HepG2 (cell line): ENCODE results near the gene RPL36. TPM values are rescaled to one million over a fixed set of nuclear protein-coding genes. Genes with fewer than 3 reads are reported as not detected.

Experiments
- ATF1 ChIP-seq: IDR thresholded peaks from 2 replicates; pipeline ENCODE4 v1.6.1; 2016; ENCODE audit warnings: mild to moderate bottlenecking, control low read depth
- HHEX ChIP-seq: IDR thresholded peaks from 2 replicates; pipeline ENCODE4 v1.6.1; 2016; ENCODE audit warnings: control low read depth
- KDM5B ChIP-seq: sonication (generic); formaldehyde crosslinking; IDR thresholded peaks from 2 replicates; pipeline ENCODE4 v1.4.0; 2020; ENCODE audit warnings: missing genetic modification reagents, mild to moderate bottlenecking, borderline replicate concordance
- PCBP1 ChIP-seq: fragments of 200-400 bp; formaldehyde crosslinking; IDR thresholded peaks from 2 replicates; pipeline ENCODE4 v1.6.1; 2017; ENCODE audit warnings: mild to moderate bottlenecking, low read depth, low read length, borderline replicate concordance
- TEAD2 ChIP-seq: sonication (generic); formaldehyde crosslinking; IDR thresholded peaks from 2 replicates; pipeline ENCODE4 v1.9.0; 2021; ENCODE audit warnings: missing genetic modification reagents
- ZFP90 ChIP-seq: sonication (generic); formaldehyde crosslinking; IDR thresholded peaks from 2 replicates; pipeline ENCODE4 v1.8.0; 2022; ENCODE audit warnings: missing genetic modification reagents, mild to moderate bottlenecking, inconsistent platforms, borderline replicate concordance
- ZNF567 ChIP-seq: sonication (generic); formaldehyde crosslinking; IDR thresholded peaks from 2 replicates; pipeline ENCODE4 v1.8.1; 2023; ENCODE audit warnings: mild to moderate bottlenecking, missing genetic modification reagents, borderline replicate concordance
- ZNF605 ChIP-seq: sonication (generic); formaldehyde crosslinking; IDR thresholded peaks from 2 replicates; pipeline ENCODE4 v1.8.0; 2022; ENCODE audit warnings: mild to moderate bottlenecking, missing genetic modification reagents
- ZNF737 ChIP-seq: sonication (generic); formaldehyde crosslinking; IDR thresholded peaks from 2 replicates; pipeline ENCODE4 v1.5.0; 2020; ENCODE audit warnings: missing genetic modification reagents, mild to moderate bottlenecking, borderline replicate concordance
- ZNF747 ChIP-seq: sonication (generic); formaldehyde crosslinking; IDR thresholded peaks from 2 replicates; pipeline ENCODE4 v1.8.1; 2023; ENCODE audit warnings: missing genetic modification reagents, mild to moderate bottlenecking, borderline replicate concordance
- ZNF788 ChIP-seq: sonication (generic); formaldehyde crosslinking; IDR thresholded peaks from 2 replicates; pipeline ENCODE4 v1.5.0; 2020; ENCODE audit warnings: mild to moderate bottlenecking, missing genetic modification reagents, borderline replicate concordance
- ZNF839 ChIP-seq: sonication (generic); formaldehyde crosslinking; IDR thresholded peaks from 2 replicates; pipeline ENCODE4 v1.4.0; 2020; ENCODE audit warnings: missing genetic modification reagents, mild to moderate bottlenecking, borderline replicate concordance
- polyA plus RNA-seq, 8 experiments: library from polyadenylated mRNA; depleted of rRNA in 3 of 8; stranded (reverse) in 7 of 8; unstranded in 1 of 8; fragments of >200 nt; fragmentation: Illumina TruSeq in 4 of 8; extraction: Trizol in 4 of 8; gene quantifications; 2 replicates each; pipeline versions ENCODE4 v1.2.1 to v1.2.3, GENCODE V29; 2011 to 2016; ENCODE audit warnings: low read depth in 4 of 8, missing spikeins in 1 of 8, mixed read lengths in 1 of 8; ENCODE audit not compliant: insufficient read depth in 1 of 8
- total RNA-seq, 5 experiments: library from RNA; depleted of rRNA; stranded (reverse); fragments of >200 nt; fragmentation: Illumina TruSeq; extraction: Trizol; gene quantifications; 2 replicates each; pipeline ENCODE4 v1.2.3, GENCODE V29; 2016; ENCODE audit warnings: low read depth in 1 of 5
- TF ChIP-seq, protein P1 (sequence below): sonication (generic); formaldehyde crosslinking; IDR thresholded peaks from 2 replicates; pipeline ENCODE4 v1.4.0; 2020; ENCODE audit warnings: missing genetic modification reagents, borderline replicate concordance
- TF ChIP-seq, protein P2 (sequence below): sonication (generic); formaldehyde crosslinking; IDR thresholded peaks from 2 replicates; pipeline ENCODE4 v1.4.0; 2020; ENCODE audit warnings: missing genetic modification reagents
- TF ChIP-seq, protein P3 (sequence below): sonication (generic); formaldehyde crosslinking; IDR thresholded peaks from 2 replicates; pipeline ENCODE4 v1.5.0; 2020; ENCODE audit warnings: missing genetic modification reagents, mild to moderate bottlenecking, borderline replicate concordance
- TF ChIP-seq, protein P4 (sequence below): sonication (generic); formaldehyde crosslinking; IDR thresholded peaks from 2 replicates; pipeline ENCODE4 v1.8.1; 2022; ENCODE audit warnings: low read depth, mild to moderate bottlenecking, missing genetic modification reagents
- TF ChIP-seq, protein P5 (sequence below): sonication (generic); formaldehyde crosslinking; IDR thresholded peaks from 2 replicates; pipeline ENCODE4 v1.4.0; 2020; ENCODE audit warnings: missing genetic modification reagents, mild to moderate bottlenecking, borderline replicate concordance

Gene RPL36
- total and polyA plus RNA-seq, 2 of the 13 experiments (the other 11 are each of a cell fraction or from before 2014, with no cell fraction given): 706 to 740 TPM

DNA sequence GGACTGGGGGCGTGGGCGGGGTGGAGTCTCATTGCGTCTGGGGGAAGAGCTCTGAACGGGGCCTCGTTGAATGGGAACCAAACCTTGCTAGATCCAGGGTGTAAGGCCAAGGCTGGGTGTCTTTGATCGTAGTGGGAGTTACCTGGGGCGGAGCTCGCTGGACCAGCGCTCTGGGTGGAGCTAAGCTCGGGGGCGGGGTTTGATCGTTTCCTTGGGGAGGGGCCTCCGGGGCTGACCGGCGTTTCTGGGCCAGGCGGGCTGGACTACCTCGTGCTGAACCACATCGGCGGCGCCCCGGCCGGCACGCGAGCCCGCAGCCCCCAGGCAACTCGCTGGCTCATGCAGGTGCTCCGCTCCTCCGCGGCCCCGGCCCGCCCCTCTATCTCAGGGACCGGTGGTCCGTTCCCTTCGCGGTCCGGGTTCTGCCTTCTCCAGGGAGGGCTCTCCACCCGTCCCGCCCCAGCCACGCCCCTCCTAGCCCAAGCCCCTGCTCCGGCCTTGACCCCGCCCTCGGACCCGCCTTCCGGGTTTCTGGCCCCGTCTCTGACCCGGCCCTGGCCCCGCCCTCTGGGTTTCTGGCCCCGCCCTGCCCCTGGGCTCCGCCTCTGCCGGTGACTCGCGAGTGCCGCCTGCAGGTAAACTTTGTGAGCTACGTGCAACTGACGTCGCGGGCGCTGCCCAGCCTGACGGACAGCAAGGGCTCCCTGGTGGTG lies 3.3 kb upstream of the RPL36 start (continued):
- TF ChIP-seq TEAD2 (no peak), ZNF605 (CRISPR knock-in tag) (no peak), ZNF839 (CRISPR knock-in tag) (no peak), ZNF747 (CRISPR knock-in tag) (0 out of 2 replicates have a peak, but pooled peaks have one; percentile 32), ZFP90 (no peak; the same call in 1 of the 2 replicates), ZNF737 (no peak), ZNF567 (CRISPR knock-in tag) (no peak), KDM5B (peak; percentile 21; the same call in 1 of the 2 replicates), ATF1 (CRISPR knock-in tag) (no peak), ZNF788 (CRISPR knock-in tag) (0 out of 2 replicates have a peak, but pooled peaks have one; percentile 18), PCBP1 (0 out of 2 replicates have a peak, but pooled peaks have one; percentile 43), HHEX (CRISPR knock-in tag) (no peak)
- TF ChIP-seq, protein P1, sequence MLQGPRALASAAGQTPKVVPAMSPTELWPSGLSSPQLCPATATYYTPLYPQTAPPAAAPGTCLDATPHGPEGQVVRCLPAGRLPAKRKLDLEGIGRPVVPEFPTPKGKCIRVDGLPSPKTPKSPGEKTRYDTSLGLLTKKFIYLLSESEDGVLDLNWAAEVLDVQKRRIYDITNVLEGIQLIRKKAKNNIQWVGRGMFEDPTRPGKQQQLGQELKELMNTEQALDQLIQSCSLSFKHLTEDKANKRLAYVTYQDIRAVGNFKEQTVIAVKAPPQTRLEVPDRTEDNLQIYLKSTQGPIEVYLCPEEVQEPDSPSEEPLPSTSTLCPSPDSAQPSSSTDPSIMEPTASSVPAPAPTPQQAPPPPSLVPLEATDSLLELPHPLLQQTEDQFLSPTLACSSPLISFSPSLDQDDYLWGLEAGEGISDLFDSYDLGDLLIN (CRISPR knock-in tag): no peak
- TF ChIP-seq, protein P2, sequence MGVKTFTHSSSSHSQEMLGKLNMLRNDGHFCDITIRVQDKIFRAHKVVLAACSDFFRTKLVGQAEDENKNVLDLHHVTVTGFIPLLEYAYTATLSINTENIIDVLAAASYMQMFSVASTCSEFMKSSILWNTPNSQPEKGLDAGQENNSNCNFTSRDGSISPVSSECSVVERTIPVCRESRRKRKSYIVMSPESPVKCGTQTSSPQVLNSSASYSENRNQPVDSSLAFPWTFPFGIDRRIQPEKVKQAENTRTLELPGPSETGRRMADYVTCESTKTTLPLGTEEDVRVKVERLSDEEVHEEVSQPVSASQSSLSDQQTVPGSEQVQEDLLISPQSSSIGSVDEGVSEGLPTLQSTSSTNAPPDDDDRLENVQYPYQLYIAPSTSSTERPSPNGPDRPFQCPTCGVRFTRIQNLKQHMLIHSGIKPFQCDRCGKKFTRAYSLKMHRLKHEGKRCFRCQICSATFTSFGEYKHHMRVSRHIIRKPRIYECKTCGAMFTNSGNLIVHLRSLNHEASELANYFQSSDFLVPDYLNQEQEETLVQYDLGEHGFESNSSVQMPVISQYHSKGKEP: no peak
- TF ChIP-seq, protein P3, sequence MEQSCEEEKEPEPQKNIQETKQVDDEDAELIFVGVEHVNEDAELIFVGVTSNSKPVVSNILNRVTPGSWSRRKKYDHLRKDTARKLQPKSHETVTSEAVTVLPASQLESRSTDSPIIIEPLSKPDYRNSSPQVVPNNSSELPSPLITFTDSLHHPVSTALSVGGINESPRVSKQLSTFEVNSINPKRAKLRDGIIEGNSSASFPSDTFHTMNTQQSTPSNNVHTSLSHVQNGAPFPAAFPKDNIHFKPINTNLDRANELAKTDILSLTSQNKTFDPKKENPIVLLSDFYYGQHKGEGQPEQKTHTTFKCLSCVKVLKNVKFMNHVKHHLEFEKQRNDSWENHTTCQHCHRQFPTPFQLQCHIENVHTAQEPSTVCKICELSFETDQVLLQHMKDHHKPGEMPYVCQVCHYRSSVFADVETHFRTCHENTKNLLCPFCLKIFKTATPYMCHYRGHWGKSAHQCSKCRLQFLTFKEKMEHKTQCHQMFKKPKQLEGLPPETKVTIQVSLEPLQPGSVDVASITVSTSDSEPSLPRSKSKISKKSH (CRISPR knock-in tag): no peak
- TF ChIP-seq, protein P4, sequence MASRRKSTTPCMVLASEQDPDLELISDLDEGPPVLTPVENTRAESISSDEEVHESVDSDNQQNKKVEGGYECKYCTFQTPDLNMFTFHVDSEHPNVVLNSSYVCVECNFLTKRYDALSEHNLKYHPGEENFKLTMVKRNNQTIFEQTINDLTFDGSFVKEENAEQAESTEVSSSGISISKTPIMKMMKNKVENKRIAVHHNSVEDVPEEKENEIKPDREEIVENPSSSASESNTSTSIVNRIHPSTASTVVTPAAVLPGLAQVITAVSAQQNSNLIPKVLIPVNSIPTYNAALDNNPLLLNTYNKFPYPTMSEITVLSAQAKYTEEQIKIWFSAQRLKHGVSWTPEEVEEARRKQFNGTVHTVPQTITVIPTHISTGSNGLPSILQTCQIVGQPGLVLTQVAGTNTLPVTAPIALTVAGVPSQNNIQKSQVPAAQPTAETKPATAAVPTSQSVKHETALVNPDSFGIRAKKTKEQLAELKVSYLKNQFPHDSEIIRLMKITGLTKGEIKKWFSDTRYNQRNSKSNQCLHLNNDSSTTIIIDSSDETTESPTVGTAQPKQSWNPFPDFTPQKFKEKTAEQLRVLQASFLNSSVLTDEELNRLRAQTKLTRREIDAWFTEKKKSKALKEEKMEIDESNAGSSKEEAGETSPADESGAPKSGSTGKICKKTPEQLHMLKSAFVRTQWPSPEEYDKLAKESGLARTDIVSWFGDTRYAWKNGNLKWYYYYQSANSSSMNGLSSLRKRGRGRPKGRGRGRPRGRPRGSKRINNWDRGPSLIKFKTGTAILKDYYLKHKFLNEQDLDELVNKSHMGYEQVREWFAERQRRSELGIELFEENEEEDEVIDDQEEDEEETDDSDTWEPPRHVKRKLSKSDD (CRISPR knock-in tag): 0 out of 2 replicates have a peak, but pooled peaks have one; percentile 8
- TF ChIP-seq, protein P5, sequence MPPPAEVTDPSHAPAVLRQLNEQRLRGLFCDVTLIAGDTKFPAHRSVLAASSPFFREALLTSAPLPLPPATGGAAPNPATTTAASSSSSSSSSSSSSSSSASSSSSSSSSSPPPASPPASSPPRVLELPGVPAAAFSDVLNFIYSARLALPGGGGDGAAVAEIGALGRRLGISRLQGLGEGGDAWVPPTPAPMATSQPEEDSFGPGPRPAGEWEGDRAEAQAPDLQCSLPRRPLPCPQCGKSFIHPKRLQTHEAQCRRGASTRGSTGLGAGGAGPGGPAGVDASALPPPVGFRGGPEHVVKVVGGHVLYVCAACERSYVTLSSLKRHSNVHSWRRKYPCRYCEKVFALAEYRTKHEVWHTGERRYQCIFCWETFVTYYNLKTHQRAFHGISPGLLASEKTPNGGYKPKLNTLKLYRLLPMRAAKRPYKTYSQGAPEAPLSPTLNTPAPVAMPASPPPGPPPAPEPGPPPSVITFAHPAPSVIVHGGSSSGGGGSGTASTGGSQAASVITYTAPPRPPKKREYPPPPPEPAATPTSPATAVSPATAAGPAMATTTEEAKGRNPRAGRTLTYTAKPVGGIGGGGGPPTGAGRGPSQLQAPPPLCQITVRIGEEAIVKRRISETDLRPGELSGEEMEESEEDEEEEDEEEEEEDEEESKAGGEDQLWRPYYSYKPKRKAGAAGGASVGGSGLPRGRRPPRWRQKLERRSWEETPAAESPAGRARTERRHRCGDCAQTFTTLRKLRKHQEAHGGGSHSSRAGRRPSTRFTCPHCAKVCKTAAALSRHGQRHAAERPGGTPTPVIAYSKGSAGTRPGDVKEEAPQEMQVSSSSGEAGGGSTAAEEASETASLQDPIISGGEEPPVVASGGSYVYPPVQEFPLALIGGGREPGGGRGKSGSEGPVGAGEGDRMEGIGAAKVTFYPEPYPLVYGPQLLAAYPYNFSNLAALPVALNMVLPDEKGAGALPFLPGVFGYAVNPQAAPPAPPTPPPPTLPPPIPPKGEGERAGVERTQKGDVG (CRISPR knock-in tag): no peak
